ENCODE measurements around the gene SEC61B.

SEC61B gene

DNA sequence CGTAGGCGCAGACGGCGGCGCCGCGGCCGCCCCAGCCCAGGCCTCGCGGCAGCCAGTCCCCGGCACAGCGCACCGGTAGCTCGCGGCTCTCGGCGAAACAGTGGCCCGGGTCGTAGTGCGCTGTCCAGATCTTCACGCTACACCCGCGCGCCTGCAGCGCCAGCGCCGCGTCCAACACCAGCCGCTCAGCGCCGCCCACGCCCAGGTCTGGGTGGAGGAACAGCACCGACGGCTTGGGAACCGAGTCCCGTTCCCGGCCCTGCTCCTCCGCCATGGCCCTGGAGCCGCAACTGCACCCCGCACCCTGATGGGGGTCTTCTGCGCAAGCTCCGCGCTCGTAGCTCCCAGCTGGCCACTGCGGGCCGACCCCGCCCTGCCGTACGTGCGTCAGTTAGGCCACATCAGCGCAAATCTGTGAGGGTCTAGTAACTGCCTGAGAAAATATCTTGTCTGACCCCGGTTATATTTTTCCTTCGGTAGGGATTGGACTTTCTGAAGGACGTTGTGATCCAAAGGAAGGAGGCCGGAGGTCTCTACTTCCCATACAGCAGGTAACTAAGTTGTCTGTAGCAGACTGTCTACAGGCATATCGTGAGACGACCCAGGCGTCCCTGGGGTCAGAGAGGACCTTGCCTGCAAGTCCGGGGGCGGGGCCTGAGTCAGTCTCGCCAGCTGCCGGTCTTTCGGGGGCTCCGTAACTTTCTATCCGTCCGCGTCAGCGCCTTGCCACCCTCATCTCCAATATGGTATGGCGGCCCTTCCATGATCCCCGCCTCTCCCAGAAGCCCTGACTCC is at the start of gene SEC61B, which contains the start of gene ALG2:
SEC61B (plus strand) TSS at position 662 of the 795 bp plus-strand sequence; CDS start at position 744, 82 bp downstream.
ALG2 (minus strand) TSS at position 322 of the 795 bp plus-strand sequence; CDS start at position 274, 48 bp downstream.
- TF ChIP-seq TEAD4 (IDR thresholded peaks at IDR 0.05): 0 out of 2 replicates have a peak, but pooled peaks have one; percentile 8
- peak; percentile 12; the same call in 1 of the 2 replicates for TF ChIP-seq CEBPB (IDR thresholded peaks at IDR 0.05)
- TF ChIP-seq YY1 (IDR thresholded peaks at IDR 0.05; ENCODE audit: low read depth): peak; percentile 87
- TF ChIP-seq TAF1 (IDR thresholded peaks at IDR 0.05; ENCODE audit: low read depth): peak; percentile 84
- TF ChIP-seq FOXM1 (IDR thresholded peaks at IDR 0.05; ENCODE audit: borderline replicate concordance, low read depth): no peak
- TF ChIP-seq, protein P1, sequence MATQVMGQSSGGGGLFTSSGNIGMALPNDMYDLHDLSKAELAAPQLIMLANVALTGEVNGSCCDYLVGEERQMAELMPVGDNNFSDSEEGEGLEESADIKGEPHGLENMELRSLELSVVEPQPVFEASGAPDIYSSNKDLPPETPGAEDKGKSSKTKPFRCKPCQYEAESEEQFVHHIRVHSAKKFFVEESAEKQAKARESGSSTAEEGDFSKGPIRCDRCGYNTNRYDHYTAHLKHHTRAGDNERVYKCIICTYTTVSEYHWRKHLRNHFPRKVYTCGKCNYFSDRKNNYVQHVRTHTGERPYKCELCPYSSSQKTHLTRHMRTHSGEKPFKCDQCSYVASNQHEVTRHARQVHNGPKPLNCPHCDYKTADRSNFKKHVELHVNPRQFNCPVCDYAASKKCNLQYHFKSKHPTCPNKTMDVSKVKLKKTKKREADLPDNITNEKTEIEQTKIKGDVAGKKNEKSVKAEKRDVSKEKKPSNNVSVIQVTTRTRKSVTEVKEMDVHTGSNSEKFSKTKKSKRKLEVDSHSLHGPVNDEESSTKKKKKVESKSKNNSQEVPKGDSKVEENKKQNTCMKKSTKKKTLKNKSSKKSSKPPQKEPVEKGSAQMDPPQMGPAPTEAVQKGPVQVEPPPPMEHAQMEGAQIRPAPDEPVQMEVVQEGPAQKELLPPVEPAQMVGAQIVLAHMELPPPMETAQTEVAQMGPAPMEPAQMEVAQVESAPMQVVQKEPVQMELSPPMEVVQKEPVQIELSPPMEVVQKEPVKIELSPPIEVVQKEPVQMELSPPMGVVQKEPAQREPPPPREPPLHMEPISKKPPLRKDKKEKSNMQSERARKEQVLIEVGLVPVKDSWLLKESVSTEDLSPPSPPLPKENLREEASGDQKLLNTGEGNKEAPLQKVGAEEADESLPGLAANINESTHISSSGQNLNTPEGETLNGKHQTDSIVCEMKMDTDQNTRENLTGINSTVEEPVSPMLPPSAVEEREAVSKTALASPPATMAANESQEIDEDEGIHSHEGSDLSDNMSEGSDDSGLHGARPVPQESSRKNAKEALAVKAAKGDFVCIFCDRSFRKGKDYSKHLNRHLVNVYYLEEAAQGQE (IDR thresholded peaks at IDR 0.05; ENCODE audit: low read depth): peak; percentile 29; the same call in 1 of the 2 replicates
- TF ChIP-seq, protein P2, sequence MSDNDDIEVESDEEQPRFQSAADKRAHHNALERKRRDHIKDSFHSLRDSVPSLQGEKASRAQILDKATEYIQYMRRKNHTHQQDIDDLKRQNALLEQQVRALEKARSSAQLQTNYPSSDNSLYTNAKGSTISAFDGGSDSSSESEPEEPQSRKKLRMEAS (IDR thresholded peaks at IDR 0.05): no peak; the same call in 1 of the 2 replicates
- no peak for TF ChIP-seq NFIC (IDR thresholded peaks at IDR 0.05)
- TF ChIP-seq, protein P3, sequence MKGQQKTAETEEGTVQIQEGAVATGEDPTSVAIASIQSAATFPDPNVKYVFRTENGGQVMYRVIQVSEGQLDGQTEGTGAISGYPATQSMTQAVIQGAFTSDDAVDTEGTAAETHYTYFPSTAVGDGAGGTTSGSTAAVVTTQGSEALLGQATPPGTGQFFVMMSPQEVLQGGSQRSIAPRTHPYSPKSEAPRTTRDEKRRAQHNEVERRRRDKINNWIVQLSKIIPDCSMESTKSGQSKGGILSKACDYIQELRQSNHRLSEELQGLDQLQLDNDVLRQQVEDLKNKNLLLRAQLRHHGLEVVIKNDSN (IDR thresholded peaks at IDR 0.05): no peak
- TF ChIP-seq TCF12 (IDR thresholded peaks at IDR 0.05; ENCODE audit: low read depth): peak; percentile 57; the same call in 1 of the 2 replicates
- TF ChIP-seq CREB1 (IDR thresholded peaks at IDR 0.05; ENCODE audit: low read depth): peak; percentile 54; the same call in 1 of the 2 replicates
- TF ChIP-seq EP300 (IDR thresholded peaks at IDR 0.05; ENCODE audit: borderline replicate concordance): no peak
- no peak; the same call in 1 of the 2 replicates for TF ChIP-seq EGR1 (IDR thresholded peaks at IDR 0.05)
- 0 out of 2 replicates have a peak, but pooled peaks have one; percentile 42 for TF ChIP-seq ZBTB7A (IDR thresholded peaks at IDR 0.05; ENCODE audit: low read depth)
- no peak for TF ChIP-seq RAD21 (IDR thresholded peaks at IDR 0.05; ENCODE audit: low read depth)

DNA sequence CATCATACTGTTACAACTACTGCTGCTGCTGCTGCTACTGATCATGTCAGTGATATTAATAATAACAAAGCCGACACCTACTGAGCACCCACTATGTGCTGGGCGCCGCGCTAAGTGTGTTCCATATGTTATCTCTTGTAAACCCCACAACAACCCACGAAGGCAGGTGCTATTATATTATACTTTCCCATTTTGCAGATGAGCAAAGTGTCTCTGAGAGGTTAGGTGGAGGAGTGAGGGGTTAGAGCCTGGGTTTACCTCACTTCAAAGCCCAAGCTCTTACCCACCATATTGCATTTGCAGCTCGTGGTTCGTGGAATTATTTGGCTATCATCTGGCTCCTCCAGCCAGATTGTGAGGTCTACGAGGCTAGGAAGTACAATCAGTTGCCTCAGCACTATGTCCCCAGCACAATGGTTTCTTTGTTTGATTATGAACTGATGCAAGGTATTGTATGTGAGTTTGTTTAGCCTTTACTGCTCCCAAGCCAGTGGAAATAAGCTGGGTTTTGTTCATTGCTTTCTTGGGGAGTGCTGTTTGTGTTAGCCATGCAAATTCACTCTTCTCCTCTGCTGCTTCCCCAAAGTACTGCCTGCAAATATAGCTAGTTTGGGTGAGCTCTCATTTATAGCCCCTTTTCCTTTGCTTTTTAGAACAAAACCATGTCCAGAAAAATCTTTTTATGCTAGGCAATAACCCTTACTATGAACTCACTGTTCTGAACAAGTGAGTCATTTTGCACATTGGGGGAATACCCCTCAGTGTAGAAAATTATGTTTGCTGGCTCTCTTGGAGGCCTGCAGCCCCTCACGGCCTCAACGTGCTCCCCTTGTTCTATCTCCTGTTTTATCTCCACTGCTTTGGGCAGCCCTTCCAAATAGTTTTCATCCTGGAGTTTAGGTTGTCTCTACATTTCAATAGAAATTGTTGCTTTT is 48.2 kb upstream of the SEC61B start:
- TF ChIP-seq YY1 (IDR thresholded peaks at IDR 0.05; ENCODE audit: low read depth) (no peak), CEBPB (IDR thresholded peaks at IDR 0.05) (no peak)

DNA sequence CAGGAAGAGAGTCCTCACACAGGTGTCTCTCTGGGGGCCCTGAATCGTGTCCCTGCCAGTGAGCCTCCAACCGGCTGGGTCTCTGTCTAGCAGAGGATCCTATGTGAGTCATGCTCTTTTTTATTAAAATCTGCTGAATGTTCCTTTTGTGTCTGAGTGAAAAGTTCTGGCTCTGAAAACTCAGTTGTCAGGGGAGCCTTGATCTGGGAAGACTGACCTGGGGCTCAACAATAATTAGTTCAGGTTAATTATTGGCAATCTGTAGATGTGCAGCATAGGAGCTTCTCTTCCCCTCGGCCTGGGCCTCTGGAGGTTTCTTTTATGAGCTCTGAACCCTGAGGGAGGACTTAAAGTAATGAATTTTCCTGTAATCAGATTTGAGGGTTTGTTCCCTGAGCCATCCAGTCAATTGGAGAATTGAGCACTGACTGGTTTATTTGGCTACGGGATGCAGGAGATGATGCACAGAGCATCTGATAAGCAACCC is 45.5 kb upstream of the SEC61B start:
- TF ChIP-seq ZBTB7A (IDR thresholded peaks at IDR 0.05; ENCODE audit: low read depth) (no peak), YY1 (IDR thresholded peaks at IDR 0.05; ENCODE audit: low read depth) (no peak), TAF1 (IDR thresholded peaks at IDR 0.05; ENCODE audit: low read depth) (no peak), EGR1 (IDR thresholded peaks at IDR 0.05) (no peak), TEAD4 (IDR thresholded peaks at IDR 0.05) (no peak), RAD21 (IDR thresholded peaks at IDR 0.05; ENCODE audit: low read depth) (no peak), FOXM1 (IDR thresholded peaks at IDR 0.05; ENCODE audit: borderline replicate concordance, low read depth) (no peak), CEBPB (IDR thresholded peaks at IDR 0.05) (no peak), NFIC (IDR thresholded peaks at IDR 0.05) (no peak), TCF12 (IDR thresholded peaks at IDR 0.05; ENCODE audit: low read depth) (no peak), CREB1 (IDR thresholded peaks at IDR 0.05; ENCODE audit: low read depth) (no peak)
- TF ChIP-seq, protein P1 (IDR thresholded peaks at IDR 0.05; ENCODE audit: low read depth): no peak
- TF ChIP-seq, protein P2 (IDR thresholded peaks at IDR 0.05): no peak
- TF ChIP-seq, protein P3 (IDR thresholded peaks at IDR 0.05): no peak

DNA sequence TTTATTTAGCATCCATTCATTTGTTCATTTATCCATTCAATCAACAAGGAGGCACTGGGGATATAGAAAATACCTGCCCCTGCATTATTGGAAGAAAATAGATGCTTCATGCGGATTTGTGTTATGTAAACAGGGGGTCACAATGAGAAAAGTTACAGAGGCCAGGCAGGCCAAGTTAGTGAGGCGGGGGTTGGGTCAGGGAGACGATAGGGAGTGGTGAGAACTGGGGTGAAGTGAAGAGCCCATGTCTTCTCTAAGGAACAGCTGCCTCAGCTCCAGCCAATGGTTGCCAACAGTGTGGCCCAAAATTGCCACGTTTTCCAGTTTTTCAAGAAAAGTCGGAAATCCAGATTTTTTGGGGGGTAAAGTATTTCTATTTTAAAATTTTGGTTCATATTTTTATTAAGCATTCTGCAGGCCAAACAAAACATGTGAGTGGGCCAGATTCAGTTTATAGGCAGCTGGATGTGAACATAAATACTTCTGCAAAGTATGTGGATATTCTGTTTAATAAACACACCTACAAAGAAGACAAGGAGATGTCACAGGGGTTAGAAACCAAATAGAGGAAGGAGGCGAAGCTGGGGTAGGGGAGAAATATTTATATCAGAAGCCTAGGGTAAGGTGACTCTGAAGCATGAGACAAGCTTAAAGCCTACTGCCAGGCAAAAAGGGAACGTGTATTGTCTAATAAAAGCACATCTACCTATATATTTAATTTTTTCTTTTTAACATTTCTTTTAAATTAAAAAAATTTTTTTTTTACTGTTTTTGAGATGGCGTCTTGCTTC is 44.3 kb upstream of the SEC61B start:
- TF ChIP-seq EP300 (IDR thresholded peaks at IDR 0.05; ENCODE audit: borderline replicate concordance): no peak
- TF ChIP-seq TEAD4 (IDR thresholded peaks at IDR 0.05): no peak
- TF ChIP-seq YY1 (IDR thresholded peaks at IDR 0.05; ENCODE audit: low read depth): no peak
- TF ChIP-seq RAD21 (IDR thresholded peaks at IDR 0.05; ENCODE audit: low read depth): no peak
- no peak for TF ChIP-seq TAF1 (IDR thresholded peaks at IDR 0.05; ENCODE audit: low read depth)
- TF ChIP-seq ZBTB7A (IDR thresholded peaks at IDR 0.05; ENCODE audit: low read depth): no peak
- TF ChIP-seq, protein P2 (IDR thresholded peaks at IDR 0.05): no peak
- no peak for TF ChIP-seq NFIC (IDR thresholded peaks at IDR 0.05)
- TF ChIP-seq, protein P1 (IDR thresholded peaks at IDR 0.05; ENCODE audit: low read depth): no peak
- TF ChIP-seq EGR1 (IDR thresholded peaks at IDR 0.05): no peak
- no peak for TF ChIP-seq FOXM1 (IDR thresholded peaks at IDR 0.05; ENCODE audit: borderline replicate concordance, low read depth)
- TF ChIP-seq TCF12 (IDR thresholded peaks at IDR 0.05; ENCODE audit: low read depth): no peak
- TF ChIP-seq, protein P3 (IDR thresholded peaks at IDR 0.05): no peak
- no peak for TF ChIP-seq CREB1 (IDR thresholded peaks at IDR 0.05; ENCODE audit: low read depth)
- TF ChIP-seq CEBPB (IDR thresholded peaks at IDR 0.05): no peak

Measured in Ishikawa (cell line).